Mesendoderm (in vitro differentiated cells): ENCODE results near the gene ADAMTS14.

Experiments
- DNase-seq: peaks from one replicate; pipeline ENCODE4 v3.0.0; 2013
- H2AK5ac ChIP-seq: 2 replicates; pipeline ENCODE4 v1.6.1; 2013; ENCODE audit warnings: low read length, inconsistent platforms
- H2BK120ac ChIP-seq: 2 replicates; pipeline ENCODE4 v1.6.1; 2013; ENCODE audit warnings: low read depth, mild to moderate bottlenecking, low read length, moderate library complexity, mixed read lengths
- H2BK15ac ChIP-seq: replicated peaks from 2 replicates; pipeline ENCODE4 v1.6.1; 2013; ENCODE audit warnings: low read depth, mild to moderate bottlenecking, moderate library complexity
- H2BK5ac ChIP-seq: 2 replicates; pipeline ENCODE4 v1.6.1; 2013; ENCODE audit warnings: low read length, inconsistent platforms
- H3K18ac ChIP-seq: 2 replicates; pipeline ENCODE4 v1.6.1; 2013; ENCODE audit warnings: mild to moderate bottlenecking, low read length, mixed read lengths
- H3K23ac ChIP-seq: one replicate; pipeline ENCODE4 v1.6.1; 2013; ENCODE audit warnings: low read length
- H3K27ac ChIP-seq: 2 replicates; pipeline ENCODE4 v1.5.1; 2013; ENCODE audit warnings: low read depth, mild to moderate bottlenecking, inconsistent platforms, low read length, moderate library complexity
- H3K27me3 ChIP-seq: 2 replicates; pipeline ENCODE4 v1.6.1; 2013; ENCODE audit warnings: low read length, control low read depth, mild to moderate bottlenecking, inconsistent platforms; ENCODE audit not compliant: insufficient read depth, poor library complexity
- H3K36me3 ChIP-seq: 2 replicates; pipeline ENCODE4 v1.6.1; 2013; ENCODE audit warnings: low read length, inconsistent platforms; ENCODE audit not compliant: control insufficient read depth, insufficient read depth
- H3K4ac ChIP-seq: one replicate; pipeline ENCODE4 v1.6.1; 2013; ENCODE audit warnings: low read depth, mild to moderate bottlenecking, low read length, moderate library complexity
- H3K4me1 ChIP-seq: 2 replicates; pipeline ENCODE4 v1.6.1; 2013; ENCODE audit warnings: low read depth, low read length, inconsistent platforms; ENCODE audit not compliant: control insufficient read depth
- H3K4me2 ChIP-seq: 2 replicates; pipeline ENCODE4 v1.6.1; 2013; ENCODE audit warnings: low read length
- H3K4me3 ChIP-seq: 2 replicates; pipeline ENCODE4 v1.5.1; 2013; ENCODE audit warnings: mild to moderate bottlenecking, low read length
- H3K56ac ChIP-seq: one replicate; pipeline ENCODE4 v1.6.1; 2013; ENCODE audit warnings: low read length
- H3K79me1 ChIP-seq: 2 replicates; pipeline ENCODE4 v1.6.1; 2013; ENCODE audit warnings: low read length, inconsistent platforms
- H3K79me2 ChIP-seq: 2 replicates; pipeline ENCODE4 v1.6.1; 2013; ENCODE audit warnings: mild to moderate bottlenecking, low read length; ENCODE audit not compliant: control insufficient read depth, insufficient read depth
- H3K9ac ChIP-seq: 2 replicates; pipeline ENCODE4 v1.6.1; 2013; ENCODE audit warnings: low read length, inconsistent platforms
- H4K5ac ChIP-seq: one replicate; pipeline ENCODE4 v1.6.1; 2013; ENCODE audit warnings: low read length
- H4K8ac ChIP-seq: one replicate; pipeline ENCODE4 v1.6.1; 2013; ENCODE audit warnings: low read depth, mild to moderate bottlenecking, control low read depth, low read length, moderate library complexity
- WGBS: extraction: QIAGEN DNeasy Blood & Tissue Kit; methylation state at CpG from one replicate; pipeline ENCODE4 v1.1.7; 2013; ENCODE audit warnings: low lambda C conversion rate, missing lambda C conversion rate; ENCODE audit not compliant: insufficient coverage; ENCODE audit errors: extremely low coverage; 5-methylcytosine and 5-hydroxymethylcytosine counted together

ADAMTS14 gene

DNA sequence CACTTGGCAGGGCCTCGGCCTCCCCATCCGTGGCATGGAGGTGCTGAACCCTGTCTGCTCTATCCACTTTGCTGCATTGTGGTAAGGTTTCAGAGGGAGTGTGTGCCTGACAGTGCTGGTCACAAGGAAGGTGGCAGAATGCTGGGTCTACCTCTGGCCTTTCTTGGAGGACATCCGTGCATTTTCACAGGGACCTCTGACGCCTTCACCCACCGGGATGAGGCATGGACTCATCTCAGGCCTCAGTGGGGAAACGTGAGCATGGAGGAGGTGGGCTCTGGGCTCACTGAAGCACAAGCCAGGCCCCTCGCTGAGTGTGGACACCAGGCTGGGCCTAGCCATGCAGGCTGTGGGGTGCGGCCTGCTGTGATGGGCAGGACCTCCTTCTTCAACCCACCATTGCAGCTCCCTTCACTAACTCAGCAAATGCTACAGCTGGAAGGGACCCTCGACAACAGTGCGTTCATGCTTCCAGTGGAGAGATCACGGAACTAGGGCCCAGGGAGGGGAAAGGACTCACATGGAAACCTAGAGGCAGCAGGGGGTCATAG, 104.2 kb downstream of the ADAMTS14 start:
- Histone ChIP-seq H3K27me3 (no peaks in the 10 kb centered on the region), H3K9ac (no peak overlapping the region), H3K4me2 (no peak overlapping the region), H3K18ac (no peak overlapping the region), H2BK5ac (no peak overlapping the region), H4K5ac (no peak overlapping the region), H2AK5ac (no peak overlapping the region), H2BK15ac (no peak overlapping the region), H3K4ac (no peak overlapping the region), H3K27ac (no peak overlapping the region), H2BK120ac (no peak overlapping the region), H3K79me2 (no peaks in the 10 kb centered on the region), H3K4me1 (peaks cover 2% of the 10 kb centered on the region), H3K4me3 (no peak overlapping the region), H3K36me3 (no peaks in the 10 kb centered on the region), H3K79me1 (no peaks in the 10 kb centered on the region), H3K56ac (no peak overlapping the region), H4K8ac (no peak overlapping the region), H3K23ac (no peak overlapping the region)
- no peak for DNase-seq
- WGBS = no CpG with 5 or more reads among the region's 11 CpGs

DNA sequence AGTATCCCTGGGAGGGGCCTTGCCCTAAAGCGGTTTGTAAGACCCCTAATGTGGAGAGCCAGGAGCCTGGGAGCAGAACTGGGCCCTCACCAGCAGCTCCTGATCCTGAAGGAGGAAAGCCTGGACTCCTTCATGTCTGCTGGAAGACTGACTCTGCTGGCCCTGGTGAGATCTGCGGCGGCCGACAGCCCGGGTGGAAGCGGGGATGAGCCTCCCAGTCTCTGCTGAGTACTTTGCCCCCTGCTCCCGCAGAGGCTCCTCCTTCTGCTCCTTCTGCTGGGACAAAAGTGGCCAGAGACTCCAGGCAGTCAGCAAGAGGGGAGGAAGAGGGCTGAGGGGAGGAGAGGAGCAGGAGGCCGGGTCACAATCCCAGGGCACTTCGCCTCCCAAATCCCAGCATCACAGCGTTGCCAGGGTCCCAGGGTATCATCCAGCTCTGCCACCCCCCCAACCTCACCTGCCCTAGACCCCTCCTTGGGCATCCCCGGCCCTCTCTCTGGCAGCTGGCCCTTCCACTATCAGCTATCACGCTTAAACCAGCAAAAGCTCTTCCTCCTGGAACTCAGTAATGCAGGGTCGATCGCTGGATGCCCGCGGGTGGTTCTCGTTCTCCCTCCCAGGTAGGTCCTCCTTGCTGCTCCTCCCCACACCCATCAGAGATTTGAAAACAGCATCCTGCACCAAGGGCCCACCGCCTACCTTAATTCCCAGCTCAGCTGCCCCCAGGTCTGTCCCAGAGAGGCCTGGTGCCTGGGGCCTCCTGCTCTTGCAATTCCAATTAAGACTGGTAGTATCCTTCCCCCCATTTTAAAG, 105.0 kb downstream of the ADAMTS14 start:
- Histone ChIP-seq H3K36me3 (no peaks in the 10 kb centered on the region), H2BK5ac (no peak overlapping the region), H3K27ac (no peak overlapping the region), H2BK120ac (no peak overlapping the region), H3K9ac (no peak overlapping the region), H3K27me3 (no peaks in the 10 kb centered on the region), H2BK15ac (no peak overlapping the region), H2AK5ac (no peak overlapping the region), H3K4me1 (peaks cover 2% of the 10 kb centered on the region), H3K56ac (no peak overlapping the region), H3K18ac (no peak overlapping the region), H4K8ac (no peak overlapping the region), H3K23ac (no peak overlapping the region), H3K4me3 (no peak overlapping the region), H3K4me2 (no peak overlapping the region), H3K79me2 (no peaks in the 10 kb centered on the region), H4K5ac (no peak overlapping the region), H3K4ac (no peak overlapping the region), H3K79me1 (no peaks in the 10 kb centered on the region)
- DNase-seq = no peak
- no CpG with 5 or more reads among the region's 18 CpGs for WGBS

DNA sequence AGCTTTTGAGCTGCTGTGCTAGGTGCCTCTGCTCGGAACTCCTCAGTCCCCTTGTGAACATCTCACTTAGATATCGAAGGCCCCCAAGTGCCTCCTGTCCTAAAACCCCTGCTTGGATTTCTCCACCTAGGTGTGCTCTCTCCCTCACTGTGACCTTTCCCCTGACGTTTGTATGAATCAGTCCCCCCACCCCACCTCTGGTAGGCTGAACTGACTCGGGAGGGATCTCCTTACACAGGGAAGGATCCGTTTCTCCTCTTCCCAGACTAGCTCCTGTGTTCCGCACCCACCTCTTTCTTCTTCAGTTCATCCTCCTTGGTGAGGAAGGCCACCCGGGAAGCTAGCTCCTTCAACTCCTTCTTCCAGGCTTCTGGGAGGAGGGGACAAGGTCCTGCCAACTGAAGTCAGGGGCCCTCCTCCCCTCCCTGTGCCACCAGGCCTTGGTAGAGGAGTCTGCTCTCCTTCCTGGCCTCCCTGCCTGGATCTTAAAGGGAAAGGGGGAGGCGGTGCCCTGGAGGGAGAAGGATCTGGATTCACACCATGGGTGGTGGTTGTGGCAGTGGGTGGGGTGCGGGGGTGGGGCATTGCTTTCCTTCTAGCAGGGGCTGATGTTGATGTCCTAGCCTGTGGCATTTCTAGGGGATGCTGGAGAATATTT, 106.1 kb downstream of the ADAMTS14 start:
- no CpG with 5 or more reads among the region's 9 CpGs for WGBS
- Histone ChIP-seq H4K8ac (no peak overlapping the region), H2BK120ac (no peak overlapping the region), H3K56ac (no peak overlapping the region), H3K4me2 (no peak overlapping the region), H3K9ac (no peak overlapping the region), H3K27ac (no peak overlapping the region), H3K79me1 (no peaks in the 10 kb centered on the region), H3K4ac (no peak overlapping the region), H3K23ac (no peak overlapping the region), H3K4me1 (peaks cover 2% of the 10 kb centered on the region), H3K36me3 (no peaks in the 10 kb centered on the region), H3K4me3 (no peak overlapping the region), H2AK5ac (no peak overlapping the region), H3K79me2 (no peaks in the 10 kb centered on the region), H3K18ac (no peak overlapping the region), H3K27me3 (no peaks in the 10 kb centered on the region), H4K5ac (no peak overlapping the region), H2BK5ac (no peak overlapping the region), H2BK15ac (no peak overlapping the region)
- DNase-seq = no peak

DNA sequence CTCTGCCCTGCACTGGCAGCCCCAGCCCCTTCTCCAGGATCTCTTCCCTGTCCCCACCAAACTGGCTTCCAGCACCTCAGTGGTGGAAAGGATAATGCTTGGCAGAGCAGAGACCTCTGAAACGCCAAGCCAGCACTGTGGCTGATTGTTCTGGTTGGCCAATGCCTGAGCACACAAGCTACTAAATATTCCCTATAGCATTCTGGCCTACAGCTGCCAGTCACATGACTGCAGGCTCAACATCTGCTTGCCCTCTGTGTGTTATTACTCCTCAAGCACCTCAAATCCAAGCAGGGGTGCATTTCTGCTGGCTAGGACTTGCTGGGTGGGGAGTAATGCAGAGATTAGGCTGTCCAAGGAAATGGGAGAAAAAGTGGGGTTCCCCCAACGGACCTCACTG, 106.8 kb downstream of the ADAMTS14 start:
- H3K4me1 ChIP-seq = peaks cover 2% of the 10 kb centered on the region
- H3K4ac ChIP-seq = no peak overlapping the region
- no peak overlapping the region for H3K56ac ChIP-seq
- no peak overlapping the region for H4K8ac ChIP-seq
- no peak overlapping the region for H2AK5ac ChIP-seq
- no peak overlapping the region for H3K27ac ChIP-seq
- H3K4me2 ChIP-seq = no peak overlapping the region
- H2BK5ac ChIP-seq = no peak overlapping the region
- no peak overlapping the region for H3K23ac ChIP-seq
- WGBS = no CpG with 5 or more reads among the region's 2 CpGs
- no peak overlapping the region for H3K4me3 ChIP-seq
- H3K36me3 ChIP-seq = no peaks in the 10 kb centered on the region
- no peak overlapping the region for H3K9ac ChIP-seq
- no peak overlapping the region for H4K5ac ChIP-seq
- H3K18ac ChIP-seq = no peak overlapping the region
- no peak overlapping the region for H2BK120ac ChIP-seq
- H2BK15ac ChIP-seq = no peak overlapping the region
- H3K79me2 ChIP-seq = no peaks in the 10 kb centered on the region
- H3K27me3 ChIP-seq = no peaks in the 10 kb centered on the region
- no peaks in the 10 kb centered on the region for H3K79me1 ChIP-seq
- DNase-seq = no peak

DNA sequence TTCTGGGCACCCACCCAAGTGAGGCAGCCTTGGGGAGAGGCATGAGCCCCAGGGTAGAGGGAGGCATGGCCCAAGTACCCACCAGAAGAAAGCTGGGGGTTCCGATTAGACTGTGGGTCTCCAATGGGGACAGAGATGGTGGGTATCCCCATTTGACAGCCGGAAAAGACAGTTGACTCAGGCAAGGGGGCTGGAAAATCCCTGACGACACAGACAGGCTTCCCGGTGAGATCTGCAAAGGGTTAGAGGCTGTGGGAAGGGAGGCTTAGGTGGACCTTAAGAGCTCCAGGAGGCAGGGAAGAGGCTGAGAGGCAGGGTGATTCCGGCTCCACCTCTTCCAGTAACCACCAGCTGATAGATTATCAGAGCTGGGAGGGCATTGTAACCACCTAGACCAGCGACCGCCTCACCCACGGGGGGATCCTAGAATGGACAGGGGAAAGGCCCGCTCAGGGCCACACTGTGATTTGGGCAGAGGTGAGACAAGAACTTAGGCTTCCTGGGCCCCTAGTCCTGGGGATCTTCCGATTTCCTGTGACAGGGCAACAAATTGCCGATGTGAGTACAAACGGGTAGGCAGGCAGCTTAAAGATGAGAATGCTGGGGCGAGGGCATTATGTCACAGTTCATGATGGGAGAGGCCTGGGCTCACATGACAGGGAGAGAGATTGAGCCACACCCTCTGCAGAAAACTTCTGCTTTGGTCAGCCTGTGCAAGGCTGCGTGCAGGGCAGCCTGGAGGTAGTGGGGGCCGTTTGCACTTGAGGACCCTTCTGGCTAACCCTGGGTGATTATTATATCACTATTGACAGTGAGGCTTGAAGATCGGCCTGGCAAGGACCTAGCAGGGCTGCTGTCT, 107.4 kb downstream of the ADAMTS14 start:
- Histone ChIP-seq H3K79me1 (no peaks in the 10 kb centered on the region), H2AK5ac (no peak overlapping the region), H3K4me2 (no peak overlapping the region), H3K27ac (no peak overlapping the region), H3K23ac (no peak overlapping the region), H3K9ac (no peak overlapping the region), H3K36me3 (no peaks in the 10 kb centered on the region), H3K4me1 (peaks cover 2% of the 10 kb centered on the region), H3K27me3 (no peaks in the 10 kb centered on the region), H4K5ac (no peak overlapping the region), H3K4me3 (no peak overlapping the region), H3K18ac (no peak overlapping the region), H3K56ac (no peak overlapping the region), H2BK15ac (no peak overlapping the region), H2BK5ac (no peak overlapping the region), H3K4ac (no peak overlapping the region), H3K79me2 (no peaks in the 10 kb centered on the region), H2BK120ac (no peak overlapping the region), H4K8ac (no peak overlapping the region)
- no CpG with 5 or more reads among the region's 16 CpGs for WGBS
- DNase-seq = no peak
